Upper lobe of left lung (tissue), 6 donors: Measurements from ENCODE around the gene DCUN1D4. TPM values are rescaled to one million over a fixed set of nuclear protein-coding genes. Genes with fewer than 3 reads are reported as not detected.

ENCODE experiments used
- ATAC-seq, 2 donors: fragments of 200-7000 bp; cut with Tn5 transposase; one replicate each; pipeline ENCODE4 v1.9.1; 2022; ENCODE audit warnings: mild to moderate bottlenecking in 2 of 2, moderate library complexity in 2 of 2; ENCODE audit not compliant: low FRiP score in 2 of 2
- DNase-seq, 2 donors: peaks; one replicate each; pipeline ENCODE4 v3.0.0-alpha.2; 2019 to 2020
- H3K27ac ChIP-seq, 4 donors: fragments of 200-600 bp; sonication (generic); one replicate each; pipeline ENCODE4 v1.5.1; 2016 to 2019
- H3K27me3 ChIP-seq, 4 donors: fragments of 200-600 bp; sonication (generic); one replicate each; pipeline ENCODE4 v1.5.1; 2017 to 2019
- H3K36me3 ChIP-seq, 4 donors: fragments of 200-600 bp; sonication (generic); one replicate each; pipeline ENCODE4 v1.5.1; 2016 to 2019
- H3K4me1 ChIP-seq, 4 donors: fragments of 200-600 bp; sonication (generic); one replicate each; pipeline ENCODE4 v1.5.1; 2018 to 2019
- H3K4me3 ChIP-seq, 4 donors: fragments of 200-600 bp; sonication (generic); one replicate each; pipeline ENCODE4 v1.5.1; 2017 to 2019; ENCODE audit warnings: mild to moderate bottlenecking in 2 of 4, moderate library complexity in 1 of 4
- H3K9me3 ChIP-seq, 4 donors: fragments of 200-600 bp; sonication (generic); one replicate each; pipeline ENCODE4 v1.5.1; 2018 to 2019
- EP300 ChIP-seq, 4 donors: sonication (generic); formaldehyde crosslinking; IDR thresholded peaks; one replicate each; pipeline ENCODE4 v1.5.1; 2017; ENCODE audit warnings: antibody characterized with exemption in 4 of 4, control low read depth in 2 of 4
- POLR2A ChIP-seq, 4 donors: fragments of 450-650 bp; IDR thresholded peaks; one replicate each; pipeline ENCODE4 v1.5.1; 2016 to 2017; ENCODE audit warnings: antibody characterized with exemption in 4 of 4, mild to moderate bottlenecking in 2 of 4
- POLR2AphosphoS5 ChIP-seq, 2 donors: sonication (generic); formaldehyde crosslinking; IDR thresholded peaks; one replicate each; pipeline ENCODE4 v1.5.1; 2017; ENCODE audit warnings: antibody characterized with exemption in 2 of 2
- WGBS, 2 donors: methylation state at CpG; one replicate each; pipeline ENCODE4 v1.1.5; 2017 to 2018; 5-methylcytosine and 5-hydroxymethylcytosine counted together
- total RNA-seq, 6 donors: library from RNA; depleted of rRNA in 4 of 6; stranded (reverse); fragments of >200 nt in 4 of 6; gene quantifications; one replicate each; pipeline versions ENCODE4 v1.1.0 to v1.2.1, GENCODE V29; 2016 to 2021
- TF ChIP-seq, protein P1 (sequence below), 6 experiments: fragments of 450-650 bp in 4 of 6; fragments of 200-600 bp in 2 of 6; sonication (generic) in 2 of 6; IDR thresholded peaks; one replicate each; pipeline ENCODE4 v1.5.1; 2016 to 2019; ENCODE audit warnings: antibody characterized with exemption in 6 of 6
- donor health status: DM: no; HTN: no; CAD: no; lungs with moderate emphysema.
- donor health status: DM: no; HTN: yes; CAD: no; lungs with severe emphysema.

Gene DCUN1D4
- total RNA-seq, 6 donors from 2014 or later = 18.8 to 47.6 (median 31.2) TPM

DNA sequence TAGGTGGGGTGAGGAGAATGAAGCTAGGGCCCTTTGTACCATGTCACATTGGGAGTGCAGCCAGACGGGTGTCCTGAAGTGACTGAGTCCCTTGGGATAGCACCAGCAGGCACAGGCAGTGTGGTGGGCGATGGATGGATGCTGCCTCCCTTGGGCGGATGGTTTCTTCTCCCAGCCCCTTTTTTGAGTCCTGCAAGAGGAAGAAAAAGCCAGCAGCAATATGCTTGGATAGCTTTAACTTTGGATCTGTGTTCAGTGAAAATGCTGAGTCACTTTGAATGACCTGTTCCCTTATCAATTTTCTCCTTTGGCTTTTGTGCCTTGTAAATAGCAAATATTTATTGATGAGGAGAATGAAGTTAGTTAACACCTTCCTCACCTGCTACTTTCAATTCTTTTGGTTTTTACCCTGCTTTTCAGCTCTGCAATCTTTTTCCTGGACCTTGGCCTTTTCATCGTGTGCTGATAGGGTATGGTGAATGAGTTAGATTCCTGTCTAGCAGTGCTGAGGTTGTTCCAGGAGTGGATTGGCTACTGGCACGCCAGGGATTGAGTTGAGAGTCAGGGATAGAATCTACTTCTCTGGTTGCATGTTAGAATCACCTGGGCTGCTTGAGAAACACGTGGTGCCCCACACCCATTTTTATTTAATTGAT is 10.2 kb downstream of the DCUN1D4 start:
- Histone ChIP-seq H3K4me3 (no peak overlapping the region), H3K9me3 (no peaks in the 10 kb centered on the region), H3K4me1 (peaks cover 0 to 7% (median 5%) of the 10 kb centered on the region in 4 donors), H3K36me3 (peaks cover 0 to 8% (median 0%) of the 10 kb centered on the region in 4 donors), H3K27me3 (no peaks in the 10 kb centered on the region), H3K27ac (no peak overlapping the region)
- WGBS, 2 donors = 71 to 82% methylated on average over 6 of the region's 6 CpGs
- DNase-seq = no peak
- TF ChIP-seq EP300 (IDR thresholded peaks at IDR 0.05) (no peak), POLR2AphosphoS5 (IDR thresholded peaks at IDR 0.05) (no peak), POLR2A (IDR thresholded peaks at IDR 0.05) (no peak)
- TF ChIP-seq, protein P1, sequence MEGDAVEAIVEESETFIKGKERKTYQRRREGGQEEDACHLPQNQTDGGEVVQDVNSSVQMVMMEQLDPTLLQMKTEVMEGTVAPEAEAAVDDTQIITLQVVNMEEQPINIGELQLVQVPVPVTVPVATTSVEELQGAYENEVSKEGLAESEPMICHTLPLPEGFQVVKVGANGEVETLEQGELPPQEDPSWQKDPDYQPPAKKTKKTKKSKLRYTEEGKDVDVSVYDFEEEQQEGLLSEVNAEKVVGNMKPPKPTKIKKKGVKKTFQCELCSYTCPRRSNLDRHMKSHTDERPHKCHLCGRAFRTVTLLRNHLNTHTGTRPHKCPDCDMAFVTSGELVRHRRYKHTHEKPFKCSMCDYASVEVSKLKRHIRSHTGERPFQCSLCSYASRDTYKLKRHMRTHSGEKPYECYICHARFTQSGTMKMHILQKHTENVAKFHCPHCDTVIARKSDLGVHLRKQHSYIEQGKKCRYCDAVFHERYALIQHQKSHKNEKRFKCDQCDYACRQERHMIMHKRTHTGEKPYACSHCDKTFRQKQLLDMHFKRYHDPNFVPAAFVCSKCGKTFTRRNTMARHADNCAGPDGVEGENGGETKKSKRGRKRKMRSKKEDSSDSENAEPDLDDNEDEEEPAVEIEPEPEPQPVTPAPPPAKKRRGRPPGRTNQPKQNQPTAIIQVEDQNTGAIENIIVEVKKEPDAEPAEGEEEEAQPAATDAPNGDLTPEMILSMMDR (IDR thresholded peaks at IDR 0.05) = no peak
- ATAC-seq = no peak

DNA sequence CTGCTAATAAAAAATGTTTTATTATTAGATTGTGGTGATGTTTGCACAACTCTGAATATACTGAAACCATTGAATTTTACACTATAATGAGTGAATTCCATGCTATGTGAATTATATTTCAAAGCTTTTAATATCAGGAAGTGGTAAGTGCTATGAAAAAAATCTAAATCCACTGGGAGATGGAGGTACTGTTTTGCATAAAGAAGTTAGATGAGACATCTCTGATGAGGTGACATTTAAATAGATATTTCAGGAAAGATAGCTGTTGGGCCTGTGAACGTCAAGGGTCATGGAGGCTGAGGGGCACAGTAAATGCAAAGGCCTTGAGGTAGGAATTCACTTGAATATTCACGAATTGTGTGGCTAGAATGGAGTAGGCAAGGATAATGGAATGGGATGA is 12.3 kb downstream of the DCUN1D4 start:
- no peaks in the 10 kb centered on the region for H3K9me3 ChIP-seq
- 95 to 97% methylated on average over 2 of the region's 2 CpGs for WGBS, 2 donors
- H3K4me3 ChIP-seq = no peak overlapping the region
- DNase-seq (no peak), ATAC-seq (no peak)
- no peaks in the 10 kb centered on the region for H3K27me3 ChIP-seq
- H3K4me1 ChIP-seq = peaks cover 6 to 18% (median 9%) of the 10 kb centered on the region in 4 donors
- H3K36me3 ChIP-seq = no peaks in the 10 kb centered on the region
- H3K27ac ChIP-seq = no peak overlapping the region
- TF ChIP-seq POLR2AphosphoS5 (IDR thresholded peaks at IDR 0.05) (no peak), POLR2A (IDR thresholded peaks at IDR 0.05) (no peak), EP300 (IDR thresholded peaks at IDR 0.05) (no peak)
- TF ChIP-seq, protein P1 (IDR thresholded peaks at IDR 0.05) = no peak

DNA sequence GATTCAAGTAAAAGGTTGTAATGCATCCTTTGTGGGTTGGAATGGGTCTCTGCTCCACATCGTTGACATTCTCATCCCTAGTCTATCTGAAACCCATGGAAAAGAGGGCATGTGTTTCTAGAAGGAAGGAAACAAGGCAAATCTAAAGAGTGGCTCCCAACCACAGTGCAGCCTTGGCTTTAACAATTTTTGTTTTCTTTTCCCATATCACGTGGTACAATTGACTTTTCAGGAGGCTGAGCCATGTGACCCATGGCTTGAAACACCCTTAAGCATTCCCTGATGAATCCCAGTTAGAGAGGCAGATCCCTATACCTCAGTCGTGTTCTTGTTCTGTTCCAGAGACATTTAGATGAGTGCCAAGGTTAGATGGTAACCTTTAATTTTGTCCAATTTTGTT is 12.8 kb downstream of the DCUN1D4 start:
- WGBS, 2 donors = 80 to 86% methylated on average over 3 of the region's 3 CpGs
- H3K27ac ChIP-seq = no peak overlapping the region
- no peaks in the 10 kb centered on the region for H3K9me3 ChIP-seq
- H3K36me3 ChIP-seq = no peaks in the 10 kb centered on the region
- no peak for ATAC-seq
- DNase-seq = no peak
- H3K27me3 ChIP-seq = no peaks in the 10 kb centered on the region
- H3K4me1 ChIP-seq = peaks cover 6 to 18% (median 9%) of the 10 kb centered on the region in 4 donors
- H3K4me3 ChIP-seq = no peak overlapping the region
- TF ChIP-seq POLR2A (IDR thresholded peaks at IDR 0.05) (no peak), POLR2AphosphoS5 (IDR thresholded peaks at IDR 0.05) (no peak), EP300 (IDR thresholded peaks at IDR 0.05) (no peak)
- TF ChIP-seq, protein P1 (IDR thresholded peaks at IDR 0.05) = no peak

DNA sequence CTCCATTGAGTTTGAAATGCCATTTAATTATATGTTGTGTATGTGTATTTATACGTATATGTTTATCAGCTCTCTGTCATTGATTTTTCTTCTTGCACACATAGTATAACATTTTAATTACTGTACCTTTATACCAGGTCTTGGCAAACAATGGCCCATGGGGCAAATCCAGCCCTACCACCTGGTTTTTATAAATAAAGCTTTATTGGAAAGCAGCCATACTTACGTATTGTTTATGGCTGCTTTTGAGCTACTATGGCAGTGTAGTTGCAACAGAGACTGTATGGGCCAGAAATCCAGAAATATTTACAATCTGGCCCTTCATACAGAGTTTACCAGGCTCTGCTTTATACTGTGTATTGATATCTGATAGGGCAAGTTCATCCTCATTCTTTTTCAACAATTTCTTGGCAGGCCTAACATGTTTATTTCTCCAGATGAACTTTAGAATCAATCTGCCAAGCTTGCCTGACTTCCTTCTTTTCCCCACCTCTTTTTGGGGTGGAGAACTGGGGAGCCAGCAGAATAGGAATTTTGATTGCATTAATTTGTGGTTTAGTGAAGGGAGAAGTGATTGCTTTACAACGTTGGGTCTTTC is 15.8 kb downstream of the DCUN1D4 start:
- peaks cover 0 to 11% (median 7%) of the 10 kb centered on the region in 4 donors for H3K4me1 ChIP-seq
- no peaks in the 10 kb centered on the region for H3K9me3 ChIP-seq
- no peak overlapping the region for H3K4me3 ChIP-seq
- DNase-seq (no peak), ATAC-seq (no peak)
- H3K27ac ChIP-seq = no peak overlapping the region
- WGBS, 2 donors = 51 to 58% methylated on average over 3 of the region's 3 CpGs
- no peaks in the 10 kb centered on the region for H3K27me3 ChIP-seq
- H3K36me3 ChIP-seq = peaks cover 0 to 4% (median 2%) of the 10 kb centered on the region in 4 donors
- TF ChIP-seq EP300 (IDR thresholded peaks at IDR 0.05) = no peak

DNA sequence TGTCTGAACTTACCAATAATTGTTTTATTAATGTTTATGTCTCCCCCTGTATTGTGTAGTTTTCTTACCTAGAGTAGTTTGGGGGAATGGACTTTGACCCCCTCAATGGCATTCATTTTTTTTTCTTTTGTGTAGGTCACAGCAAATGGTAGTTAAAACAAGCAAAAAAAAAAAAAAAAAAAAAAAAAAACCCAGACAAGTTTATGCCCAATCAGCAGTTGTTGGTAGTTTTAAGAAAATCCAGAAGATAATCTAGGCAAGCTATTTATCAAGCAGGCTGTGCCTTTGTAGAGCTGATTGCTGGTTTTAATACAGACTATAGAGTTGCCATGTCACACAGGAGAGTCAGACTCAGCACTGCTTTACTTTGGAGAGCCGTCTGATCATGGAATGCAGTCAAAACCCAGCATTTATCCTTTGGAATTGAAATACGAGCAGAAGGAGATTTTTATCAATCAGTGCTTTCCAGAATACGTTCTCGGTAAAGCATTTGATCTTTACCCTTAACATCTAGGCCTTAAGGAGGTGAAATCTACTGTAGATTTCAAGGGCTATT is 16.6 kb downstream of the DCUN1D4 start:
- 79 to 85% methylated on average over 4 of the region's 4 CpGs for WGBS, 2 donors
- Histone ChIP-seq H3K36me3 (peaks cover 0 to 12% (median 6%) of the 10 kb centered on the region in 4 donors), H3K4me3 (no peak overlapping the region), H3K4me1 (peaks cover 0 to 11% (median 7%) of the 10 kb centered on the region in 4 donors), H3K9me3 (no peaks in the 10 kb centered on the region), H3K27ac (no peak overlapping the region), H3K27me3 (no peaks in the 10 kb centered on the region)
- ATAC-seq (no peak), DNase-seq (no peak)
- TF ChIP-seq, protein P1 (IDR thresholded peaks at IDR 0.05) = no peak
- TF ChIP-seq POLR2AphosphoS5 (IDR thresholded peaks at IDR 0.05) (no peak), POLR2A (IDR thresholded peaks at IDR 0.05) (no peak), EP300 (IDR thresholded peaks at IDR 0.05) (no peak)
